A549 (cell line): Measurements from ENCODE around the gene CAPN14. TPM values are rescaled to one million over a fixed set of nuclear protein-coding genes. Genes with fewer than 3 reads are reported as not detected.

Experiments used
- ATAC-seq, 2 experiments: fragments of 200-7000 bp in 1 of 2; fragments of >200 bp in 1 of 2; cut with Nextera tagmentation in 1 of 2; cut with Tn5 transposase in 1 of 2; 3 replicates each; pipeline versions ENCODE4 v1.8.0 to v1.9.1; 2018 to 2020; ENCODE audit warnings: mild to moderate bottlenecking in 1 of 2, moderate library complexity in 1 of 2
- CTCF ChIA-PET: fragments of 300-600 bp; sonication (Branson Sonifier 250); formaldehyde crosslinking; extraction: SDS; loops from one replicate; lab custom pipeline; 2021; ENCODE audit warnings: antibody characterized with exemption, inconsistent platforms; lab: Yijun Ruan, JAX
- POLR2A ChIA-PET: fragments of 350-600 bp; formaldehyde crosslinking; extraction: SDS; loops from one replicate; lab custom pipeline; 2021; ENCODE audit warnings: antibody characterized with exemption, inconsistent platforms; lab: Yijun Ruan, JAX
- DNase-seq, 2 experiments: peaks; one replicate each; pipeline versions ENCODE4 v3.0.0 to v3.0.0-alpha.2; 2011 to 2016; ENCODE audit warnings: low read depth in 1 of 2, low spot score in 1 of 2
- FAIRE-seq: peaks from 2 replicates; lab custom pipeline; 2011; peaks lifted over from hg19 to GRCh38; lab: Jason Lieb, UNC
- H3K27ac ChIP-seq, 2 experiments: fragments of >200 bp; sonication (Bioruptor Twin); formaldehyde crosslinking; 3 replicates each; pipeline ENCODE4 v1.5.1; 2016 to 2017
- H3K4me1 ChIP-seq: fragments of >200 bp; sonication (Bioruptor Twin); formaldehyde crosslinking; 3 replicates; pipeline ENCODE4 v1.6.1; 2016
- H3K4me2 ChIP-seq: fragments of >200 bp; sonication (Bioruptor Twin); formaldehyde crosslinking; 3 replicates; pipeline ENCODE4 v1.6.1; 2016
- H3K4me3 ChIP-seq: fragments of >200 bp; sonication (Bioruptor Twin); formaldehyde crosslinking; 3 replicates; pipeline ENCODE4 v1.5.1; 2016
- H3K9me3 ChIP-seq: fragments of >200 bp; sonication (Bioruptor Twin); formaldehyde crosslinking; 3 replicates; pipeline ENCODE4 v1.6.1; 2016
- ATOH8 ChIP-seq: fragments of 250-450 bp; sonication (Bioruptor Pico); IDR thresholded peaks from 2 replicates; pipeline ENCODE4 v1.5.0; 2020; ENCODE audit warnings: low read depth, mild to moderate bottlenecking, moderate library complexity
- CBX8 ChIP-seq: fragments of 200-600 bp; sonication (generic); IDR thresholded peaks from 2 replicates; pipeline ENCODE4 v1.6.1; 2016
- CEBPB ChIP-seq, 2 experiments: fragments of >200 bp in 1 of 2; sonication (Bioruptor Twin) in 1 of 2; formaldehyde crosslinking in 1 of 2; IDR thresholded peaks; 2 replicates each; pipeline ENCODE4 v1.6.1; 2012 to 2016
- ELK1 ChIP-seq: fragments of 150-350 bp; IDR thresholded peaks from 2 replicates; pipeline ENCODE4 v1.6.1; 2014; ENCODE audit warnings: low read depth, mild to moderate bottlenecking, low read length
- GATA3 ChIP-seq: IDR thresholded peaks from 2 replicates; pipeline ENCODE4 v1.6.1; 2012; ENCODE audit warnings: borderline replicate concordance
- HDAC2 ChIP-seq: fragments of 200-600 bp; sonication (generic); IDR thresholded peaks from 2 replicates; pipeline ENCODE4 v1.6.1; 2016
- HMGXB4 ChIP-seq: fragments of 250-450 bp; sonication (Bioruptor Pico); IDR thresholded peaks from 2 replicates; pipeline ENCODE4 v1.5.0; 2021; ENCODE audit warnings: mild to moderate bottlenecking, moderate library complexity, borderline replicate concordance
- JUN ChIP-seq, 2 experiments: fragments of >200 bp; sonication (Bioruptor Twin); formaldehyde crosslinking; IDR thresholded peaks; 2 replicates in 1 of 2; 3 replicates in 1 of 2; pipeline ENCODE4 v1.6.1; 2016 to 2017
- MAX ChIP-seq: IDR thresholded peaks from 2 replicates; pipeline ENCODE4 v1.6.1; 2012
- MYC ChIP-seq: IDR thresholded peaks from 2 replicates; pipeline ENCODE4 v1.6.1; 2012; ENCODE audit warnings: mild to moderate bottlenecking, inconsistent platforms, low read length, improper control_type of control experiment, borderline replicate concordance
- NR3C1 ChIP-seq: fragments of >200 bp; sonication (Bioruptor Twin); formaldehyde crosslinking; IDR thresholded peaks from 3 replicates; pipeline ENCODE4 v1.6.1; 2017
- PBX3 ChIP-seq: IDR thresholded peaks from 2 replicates; pipeline ENCODE4 v1.6.1; 2012
- PHF8 ChIP-seq: fragments of 200-600 bp; sonication (generic); IDR thresholded peaks from 2 replicates; pipeline ENCODE4 v1.6.1; 2016; ENCODE audit warnings: low read depth, mild to moderate bottlenecking, antibody characterized with exemption, moderate library complexity, borderline replicate concordance
- RARB ChIP-seq: fragments of 250-450 bp; sonication (Bioruptor Pico); IDR thresholded peaks from 2 replicates; pipeline ENCODE4 v1.8.0; 2021; ENCODE audit warnings: mild to moderate bottlenecking, moderate library complexity
- RCOR1 ChIP-seq: fragments of 150-350 bp; IDR thresholded peaks from 2 replicates; pipeline ENCODE4 v1.6.1; 2014; ENCODE audit warnings: antibody characterized with exemption, low read length, low read depth
- REST ChIP-seq: fragments of 200-600 bp; sonication (generic); IDR thresholded peaks from 2 replicates; pipeline ENCODE4 v1.6.1; 2016; ENCODE audit warnings: antibody characterized with exemption, mild to moderate bottlenecking, moderate library complexity
- RNF2 ChIP-seq: fragments of 200-600 bp; sonication (generic); IDR thresholded peaks from 2 replicates; pipeline ENCODE4 v1.6.1; 2016; ENCODE audit warnings: low read depth, mild to moderate bottlenecking, antibody characterized with exemption, moderate library complexity, borderline replicate concordance
- TP53 ChIP-seq: fragments of 250-450 bp; sonication (Bioruptor Pico); IDR thresholded peaks from 2 replicates; pipeline ENCODE4 v1.5.0; 2021; ENCODE audit warnings: mild to moderate bottlenecking, moderate library complexity
- ZFP36 ChIP-seq: fragments of 450-650 bp; IDR thresholded peaks from 2 replicates; pipeline ENCODE4 v1.6.1; 2014; ENCODE audit warnings: borderline replicate concordance; ENCODE audit not compliant: partially characterized antibody
- WGBS: methylation state at CpG from one replicate; pipeline ENCODE4 v1.1.6; 2017; ENCODE audit errors: missing lambda C conversion rate; 5-methylcytosine and 5-hydroxymethylcytosine counted together
- polyA plus RNA-seq, 4 experiments: library from polyadenylated mRNA; depleted of rRNA in 3 of 4; stranded (reverse); fragments of >200 nt; fragmentation: RNase III in 1 of 4; extraction: RNeasy Plus Mini Kit Qiagen cat#74134 plus additional on column Dnase treatment in 1 of 4; gene quantifications; 2 replicates in 3 of 4; 3 replicates in 1 of 4; pipeline ENCODE4 v1.2.3, GENCODE V29; 2011 to 2017
- TF ChIP-seq, protein P1 (sequence below): IDR thresholded peaks from 2 replicates; pipeline ENCODE4 v1.6.1; 2012; ENCODE audit warnings: low read depth, borderline replicate concordance
- TF ChIP-seq, protein P2 (sequence below): fragments of >200 bp; sonication (Bioruptor Twin); formaldehyde crosslinking; IDR thresholded peaks from 2 replicates; pipeline ENCODE4 v1.6.1; 2016

The CAPN14 gene
- polyA plus RNA-seq, 2 of the 4 experiments (the other 2 are of a cell fraction), result 0.04 to 0.06 TPM

DNA sequence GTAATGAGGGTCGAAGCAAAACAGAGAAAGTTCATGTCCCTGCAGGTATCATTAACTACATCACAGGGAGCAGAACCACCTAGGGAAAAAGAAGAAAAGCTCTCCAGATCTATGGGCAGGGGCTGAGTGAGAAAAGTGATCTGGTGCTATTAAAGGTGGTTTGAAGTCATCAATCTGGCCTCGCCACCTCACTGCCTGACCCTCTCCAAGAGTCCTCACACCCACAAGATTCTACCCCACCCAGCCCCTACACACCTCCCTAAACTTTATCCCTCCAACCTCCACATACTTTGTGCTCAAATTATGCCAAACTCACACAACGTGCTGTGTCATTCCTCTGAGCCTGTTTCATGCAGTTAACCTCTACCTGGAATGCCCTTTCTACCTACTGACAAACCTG, 81.3 kb downstream of the CAPN14 start:
- Histone ChIP-seq H3K4me3 (no peak overlapping the region), H3K9me3 (no peaks in the 10 kb centered on the region)
- no peak for ATAC-seq
- TF ChIP-seq MAX (no peak), PBX3 (no peak), NR3C1 (no peak), HDAC2 (no peak), PHF8 (no peak), RCOR1 (no peak), RNF2 (no peak), CEBPB (IDR thresholded peaks at IDR 0.05) (no peak), GATA3 (no peak), RARB (no peak), ZFP36 (no peak), ATOH8 (no peak), MYC (no peak), HMGXB4 (CRISPR knock-in tag) (no peak), CBX8 (no peak), ELK1 (no peak), JUN (IDR thresholded peaks at IDR 0.05) (no peak), TP53 (no peak)
- TF ChIP-seq, protein P1, sequence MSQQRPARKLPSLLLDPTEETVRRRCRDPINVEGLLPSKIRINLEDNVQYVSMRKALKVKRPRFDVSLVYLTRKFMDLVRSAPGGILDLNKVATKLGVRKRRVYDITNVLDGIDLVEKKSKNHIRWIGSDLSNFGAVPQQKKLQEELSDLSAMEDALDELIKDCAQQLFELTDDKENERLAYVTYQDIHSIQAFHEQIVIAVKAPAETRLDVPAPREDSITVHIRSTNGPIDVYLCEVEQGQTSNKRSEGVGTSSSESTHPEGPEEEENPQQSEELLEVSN, result no peak
- TF ChIP-seq, protein P2, sequence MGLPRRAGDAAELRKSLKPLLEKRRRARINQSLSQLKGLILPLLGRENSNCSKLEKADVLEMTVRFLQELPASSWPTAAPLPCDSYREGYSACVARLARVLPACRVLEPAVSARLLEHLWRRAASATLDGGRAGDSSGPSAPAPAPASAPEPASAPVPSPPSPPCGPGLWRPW, result no peak
- TF ChIP-seq, all 56 proteins: peak for 0
- 75% methylated on average over 3 of the region's 3 CpGs for WGBS
- ChIA-PET CTCF (interaction anchor here (1.4 to 6.8 kb wide), 2 partner anchors 14 to 22 kb away, joined by 3 to 79 read pairs; no protein-coding TSS in a partner anchor), POLR2A (no interaction called here)
- no peak for DNase-seq
- Histone ChIP-seq H3K4me2 (peak overlapping the region; percentile 90), H3K4me1 (peaks cover 11% of the 10 kb centered on the region), H3K27ac (0 out of 6 replicates have a peak overlapping the region, but pooled peaks of 1 of the 2 experiments have one; percentile 10)
- no peak for FAIRE-seq

DNA sequence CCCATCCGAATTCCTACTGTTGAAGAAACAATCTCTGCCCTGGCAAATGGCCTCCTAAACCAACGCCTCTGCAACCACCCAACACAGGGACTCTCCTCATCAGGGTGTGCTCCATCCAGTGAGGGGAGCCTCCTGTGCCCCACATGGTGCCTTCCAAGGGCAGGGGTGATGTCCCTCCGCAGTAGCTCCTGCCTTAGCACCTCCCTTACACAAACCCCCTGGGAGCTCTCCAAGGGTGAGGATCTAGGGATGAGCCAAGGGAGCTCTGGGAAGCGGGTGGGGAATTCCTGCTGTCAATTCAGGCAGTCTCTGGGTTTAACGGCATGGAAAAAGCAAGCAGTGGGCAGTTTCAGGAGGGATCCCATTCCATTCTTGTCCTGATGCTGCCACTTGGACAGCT, 82.8 kb downstream of the CAPN14 start:
- no peak for ATAC-seq
- POLR2A ChIA-PET, result no interaction called here

More for the DNA sequence above, 82.8 kb downstream of the CAPN14 start:
- no peak overlapping the region for H3K4me3 ChIP-seq
- no peak overlapping the region for H3K27ac ChIP-seq
- H3K4me2 ChIP-seq, result no peak overlapping the region
- no peak for FAIRE-seq
- TF ChIP-seq REST, result no peak
- no peak for TF ChIP-seq GATA3
- TF ChIP-seq, all 56 proteins: peak for 0
- no peak for DNase-seq
- H3K4me1 ChIP-seq, result peaks cover 11% of the 10 kb centered on the region
- CTCF ChIA-PET, result interaction anchor here (0.6 to 1.7 kb wide), 7 partner anchors 18 to 970 kb away, joined by 3 to 5 read pairs (median 3); no protein-coding TSS in a partner anchor
- WGBS, result 87% methylated on average over 5 of the region's 5 CpGs
- H3K9me3 ChIP-seq, result no peaks in the 10 kb centered on the region
